ENCODE data around the gene WDR5. TPM values are rescaled to one million over a fixed set of nuclear protein-coding genes. Genes with fewer than 3 reads are reported as not detected.

The WDR5 gene
- total RNA-seq, 1 experiment from 2014 or later, result 51.7 TPM

- Mint-ChIP-seq H3K27ac (ENCODE audit: unreplicated experiment) (no peak overlapping the region), H3K36me3 (ENCODE audit: insufficient read depth, unreplicated experiment) (no peaks in the 10 kb centered on the region), H3K4me1 (ENCODE audit: low read depth, unreplicated experiment) (peaks cover 12% of the 10 kb centered on the region), H3K27me3 (ENCODE audit: insufficient read depth, unreplicated experiment) (no peaks in the 10 kb centered on the region), H3K9me3 (ENCODE audit: unreplicated experiment) (no peaks in the 10 kb centered on the region), H3K4me3 (ENCODE audit: unreplicated experiment) (no peak overlapping the region)
- Histone ChIP-seq H3K27me3 (replicated peaks; ENCODE audit: control insufficient read depth, insufficient read depth, low read length) (no peaks in the 10 kb centered on the region), H3K4me1 (peaks cover 10% of the 10 kb centered on the region), H3K4me3 (ENCODE audit: low read depth, low read length) (no peak overlapping the region), H3K36me3 (ENCODE audit: control insufficient read depth, insufficient read depth, low read length) (no peaks in the 10 kb centered on the region), H3K9me3 (peaks cover 4% of the 10 kb centered on the region; the same call in 1 of the 2 replicates)
- intact Hi-C loops (cut with micrococcal nuclease; ENCODE audit: unreplicated experiment), result no loop called here
- ChIA-PET CTCF (no interaction called here), POLR2A (interaction anchor here (0.5 kb wide), 1 partner anchor 116 kb away, joined by 5 read pairs; no protein-coding TSS in a partner anchor)
- DNase-seq, result no peak
- BruUV-seq (replicated peaks), result no TSS peak
- TF ChIP-seq, protein P1, sequence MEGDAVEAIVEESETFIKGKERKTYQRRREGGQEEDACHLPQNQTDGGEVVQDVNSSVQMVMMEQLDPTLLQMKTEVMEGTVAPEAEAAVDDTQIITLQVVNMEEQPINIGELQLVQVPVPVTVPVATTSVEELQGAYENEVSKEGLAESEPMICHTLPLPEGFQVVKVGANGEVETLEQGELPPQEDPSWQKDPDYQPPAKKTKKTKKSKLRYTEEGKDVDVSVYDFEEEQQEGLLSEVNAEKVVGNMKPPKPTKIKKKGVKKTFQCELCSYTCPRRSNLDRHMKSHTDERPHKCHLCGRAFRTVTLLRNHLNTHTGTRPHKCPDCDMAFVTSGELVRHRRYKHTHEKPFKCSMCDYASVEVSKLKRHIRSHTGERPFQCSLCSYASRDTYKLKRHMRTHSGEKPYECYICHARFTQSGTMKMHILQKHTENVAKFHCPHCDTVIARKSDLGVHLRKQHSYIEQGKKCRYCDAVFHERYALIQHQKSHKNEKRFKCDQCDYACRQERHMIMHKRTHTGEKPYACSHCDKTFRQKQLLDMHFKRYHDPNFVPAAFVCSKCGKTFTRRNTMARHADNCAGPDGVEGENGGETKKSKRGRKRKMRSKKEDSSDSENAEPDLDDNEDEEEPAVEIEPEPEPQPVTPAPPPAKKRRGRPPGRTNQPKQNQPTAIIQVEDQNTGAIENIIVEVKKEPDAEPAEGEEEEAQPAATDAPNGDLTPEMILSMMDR (IDR thresholded peaks at IDR 0.05; ENCODE audit: insufficient read depth in 1 of 2, low read depth in 1 of 2, low read length in 1 of 2, severe bottlenecking in 1 of 2, unreplicated experiment in 1 of 2), result no peak
These were observed 73.3 kb downstream of the WDR5 start for GRCh38 chr9:134208981-134209725.

Other genes starting within 250 kb of the WDR5 start
- gene VAV2, start 143.8 kb upstream of the WDR5 start, total RNA-seq (2022), result 51.8 and 55.3 TPM in 2 replicates
- 9.1 and 9.4 TPM in 2 replicates for gene BRD3OS, start 110.6 kb upstream of the WDR5 start, total RNA-seq (2022)
- 57.5 and 58.3 TPM in 2 replicates for gene BRD3, start 68.1 kb upstream of the WDR5 start, total RNA-seq (2022)
- 72.9 and 99.0 TPM in 2 replicates for gene RNU6ATAC, start 28.5 kb downstream of the WDR5 start, total RNA-seq (2022)
- 63.8 and 69.1 TPM in 2 replicates for gene RXRA, start 190.4 kb downstream of the WDR5 start, total RNA-seq (2022)

All from Caco-2 (cell line).